Thyroid gland (tissue), 4 donors: Measurements from ENCODE around the gene STAG2. TPM values are rescaled to one million over a fixed set of nuclear protein-coding genes. Genes with fewer than 3 reads are reported as not detected.

Experiments used
- DNase-seq, 2 donors: peaks; one replicate each; pipeline ENCODE4 v3.0.0-alpha.2; 2019
- H3K27ac ChIP-seq, 3 donors: fragments of 200-600 bp; sonication (generic); 1 replicate in 2 of 3; 2 replicates in 1 of 3; pipeline ENCODE4 v1.5.1; 2016 to 2019; ENCODE audit warnings: mild to moderate bottlenecking in 1 of 3, moderate library complexity in 1 of 3
- H3K27me3 ChIP-seq: fragments of 200-600 bp; sonication (generic); one replicate; pipeline ENCODE4 v1.5.1; 2019
- H3K36me3 ChIP-seq, 2 donors: fragments of 200-600 bp; sonication (generic); one replicate each; pipeline ENCODE4 v1.5.1; 2016 to 2019
- H3K4me1 ChIP-seq, 2 donors: fragments of 200-600 bp; sonication (generic); one replicate each; pipeline ENCODE4 v1.5.1; 2017 to 2019
- H3K4me3 ChIP-seq, 3 donors: fragments of 200-600 bp; sonication (generic); replicated peaks in 1 of 3; 1 replicate in 2 of 3; 2 replicates in 1 of 3; pipeline ENCODE4 v1.5.1; 2016; ENCODE audit warnings: mild to moderate bottlenecking in 1 of 3
- H3K9me3 ChIP-seq: fragments of 200-600 bp; sonication (generic); one replicate; pipeline ENCODE4 v1.5.1; 2017
- POLR2A ChIP-seq, 2 donors: fragments of 450-650 bp; IDR thresholded peaks; one replicate each; pipeline ENCODE4 v1.6.1; 2017; ENCODE audit warnings: antibody characterized with exemption in 2 of 2, mild to moderate bottlenecking in 2 of 2, moderate library complexity in 1 of 2
- WGBS, 2 donors: methylation state at CpG; one replicate each; pipeline ENCODE4 v1.1.5; 2017; 5-methylcytosine and 5-hydroxymethylcytosine counted together
- intact Hi-C: fragments of 100-400 bp; cut with DNase I; formaldehyde crosslinking; loops from one replicate; pipeline ENCODE4 v1.15.1; 2023
- total RNA-seq, 4 donors: library from RNA; depleted of rRNA; stranded (reverse); fragments of >200 nt; gene quantifications; one replicate each; pipeline ENCODE4 v1.2.3, GENCODE V29; 2016
- TF ChIP-seq, protein P1 (sequence below), 6 experiments: fragments of 200-600 bp in 3 of 6; fragments of 450-650 bp in 3 of 6; sonication (generic) in 3 of 6; IDR thresholded peaks; one replicate each; pipeline ENCODE4 v1.5.1; 2016 to 2019; ENCODE audit warnings: antibody characterized with exemption in 6 of 6, mild to moderate bottlenecking in 2 of 6, inconsistent platforms in 1 of 6, moderate library complexity in 1 of 6

The STAG2 gene
- total RNA-seq, 4 donors from 2014 or later: 88.0 to 108 (median 104) TPM

DNA sequence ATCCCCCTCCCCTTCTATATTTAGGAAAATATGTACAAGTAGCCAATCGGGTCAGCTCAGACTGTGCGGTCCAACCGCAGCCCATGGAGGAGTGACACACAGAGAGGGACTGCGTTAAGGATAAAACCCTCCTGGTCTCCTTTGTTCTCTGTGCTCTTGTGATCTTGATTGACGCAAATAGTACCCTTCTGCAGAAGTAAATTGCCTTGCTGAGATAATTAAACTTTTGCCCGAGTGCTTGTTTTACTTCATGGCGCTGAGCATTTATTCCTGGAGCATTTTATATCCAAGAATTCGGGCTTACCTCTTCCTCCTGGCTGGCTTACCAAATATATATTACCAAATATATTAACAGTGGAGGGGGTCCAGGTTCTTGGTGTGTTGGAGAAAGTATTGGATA is 184.2 kb downstream of the STAG2 start:
- 93% methylated on average over 8 of the region's 8 CpGs for WGBS, 2 donors
- TF ChIP-seq POLR2A (IDR thresholded peaks at IDR 0.05): no peak
- TF ChIP-seq, protein P1, sequence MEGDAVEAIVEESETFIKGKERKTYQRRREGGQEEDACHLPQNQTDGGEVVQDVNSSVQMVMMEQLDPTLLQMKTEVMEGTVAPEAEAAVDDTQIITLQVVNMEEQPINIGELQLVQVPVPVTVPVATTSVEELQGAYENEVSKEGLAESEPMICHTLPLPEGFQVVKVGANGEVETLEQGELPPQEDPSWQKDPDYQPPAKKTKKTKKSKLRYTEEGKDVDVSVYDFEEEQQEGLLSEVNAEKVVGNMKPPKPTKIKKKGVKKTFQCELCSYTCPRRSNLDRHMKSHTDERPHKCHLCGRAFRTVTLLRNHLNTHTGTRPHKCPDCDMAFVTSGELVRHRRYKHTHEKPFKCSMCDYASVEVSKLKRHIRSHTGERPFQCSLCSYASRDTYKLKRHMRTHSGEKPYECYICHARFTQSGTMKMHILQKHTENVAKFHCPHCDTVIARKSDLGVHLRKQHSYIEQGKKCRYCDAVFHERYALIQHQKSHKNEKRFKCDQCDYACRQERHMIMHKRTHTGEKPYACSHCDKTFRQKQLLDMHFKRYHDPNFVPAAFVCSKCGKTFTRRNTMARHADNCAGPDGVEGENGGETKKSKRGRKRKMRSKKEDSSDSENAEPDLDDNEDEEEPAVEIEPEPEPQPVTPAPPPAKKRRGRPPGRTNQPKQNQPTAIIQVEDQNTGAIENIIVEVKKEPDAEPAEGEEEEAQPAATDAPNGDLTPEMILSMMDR (IDR thresholded peaks at IDR 0.05): no peak
- no peak for DNase-seq
- H3K36me3 ChIP-seq: no peaks in the 10 kb centered on the region
- no peaks in the 10 kb centered on the region for H3K4me1 ChIP-seq
- H3K9me3 ChIP-seq: no peaks in the 10 kb centered on the region
- no peaks in the 10 kb centered on the region for H3K27me3 ChIP-seq
- H3K27ac ChIP-seq: no peak overlapping the region
- intact Hi-C loops: no loop called here
- H3K4me3 ChIP-seq: no peak overlapping the region

DNA sequence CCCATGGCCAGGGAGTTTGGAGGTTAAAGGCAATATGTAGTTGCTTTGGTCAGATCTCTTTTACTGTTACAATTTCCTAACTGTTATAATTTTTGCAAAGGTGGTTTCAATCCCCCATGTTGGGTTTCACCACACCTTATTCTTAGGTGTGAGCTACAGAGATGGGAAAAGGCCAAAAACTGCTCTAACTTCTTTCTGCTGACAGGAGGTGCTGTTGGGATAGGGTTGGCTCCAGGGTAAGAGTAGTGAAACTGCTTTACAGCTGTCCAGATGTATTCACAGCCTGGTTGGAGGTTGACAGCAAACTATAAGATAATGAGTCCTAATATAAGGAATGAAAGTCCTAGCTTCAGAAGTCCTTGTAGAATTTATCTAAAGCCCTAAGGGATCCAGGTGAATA is 189.7 kb downstream of the STAG2 start:
- Histone ChIP-seq H3K4me3 (no peak overlapping the region), H3K9me3 (no peaks in the 10 kb centered on the region), H3K36me3 (no peaks in the 10 kb centered on the region), H3K4me1 (no peaks in the 10 kb centered on the region), H3K27me3 (no peaks in the 10 kb centered on the region), H3K27ac (no peak overlapping the region)
- TF ChIP-seq, protein P1 (IDR thresholded peaks at IDR 0.05): no peak
- TF ChIP-seq POLR2A (IDR thresholded peaks at IDR 0.05): no peak
- DNase-seq: no peak
- intact Hi-C loops: no loop called here

Other genes with a start within 250 kb of the STAG2 start
- gene THOC2, start 228.7 kb upstream of the STAG2 start, total RNA-seq: 100 to 1,000 TPM; 117 to 229 (median 137) TPM
- 10 to 100 TPM; 35.9 to 54.0 (median 48.8) TPM for gene XIAP, start 101.7 kb upstream of the STAG2 start, total RNA-seq